H1 (cell line): ENCODE results near the gene JMJD7. TPM values are rescaled to one million over a fixed set of nuclear protein-coding genes. Genes with fewer than 3 reads are reported as not detected.

ENCODE experiments used
- CTCF ChIA-PET: fragments of 300-600 bp; sonication (Branson Sonifier 250); formaldehyde crosslinking; loops from one replicate; lab custom pipeline; 2021; ENCODE audit not compliant: partially characterized antibody; lab: Charles Lee
- POLR2A ChIA-PET: fragments of 300-600 bp; sonication (Branson Sonifier 250); formaldehyde crosslinking; loops from one replicate; lab custom pipeline; 2021; ENCODE audit warnings: inconsistent platforms; ENCODE audit not compliant: partially characterized antibody; lab: Charles Lee
- DNase-seq, 2 experiments: peaks; one replicate each; pipeline versions ENCODE4 v3.0.0 to v3.0.0-alpha.2; 2010 to 2022; ENCODE audit warnings: low spot score in 2 of 2, low read depth in 1 of 2, mixed read lengths in 1 of 2
- FAIRE-seq: peaks from 2 replicates; lab custom pipeline; 2011; peaks lifted over from hg19 to GRCh38; lab: Jason Lieb, UNC
- H2AFZ ChIP-seq: 2 replicates; pipeline ENCODE4 v1.8.1; 2012; ENCODE audit warnings: low read length, inconsistent platforms
- H2AK5ac ChIP-seq: 2 replicates; pipeline ENCODE4 v1.6.1; 2013; ENCODE audit warnings: low read depth, low read length
- H2BK120ac ChIP-seq: replicated peaks from 2 replicates; pipeline ENCODE3; 2013; ENCODE audit warnings: low read depth, low read length, inconsistent platforms
- H2BK12ac ChIP-seq: 2 replicates; pipeline ENCODE4 v1.6.1; 2013; ENCODE audit warnings: low read depth, low read length
- H2BK15ac ChIP-seq: 2 replicates; pipeline ENCODE4 v1.6.1; 2013; ENCODE audit warnings: low read length
- H2BK20ac ChIP-seq: 2 replicates; pipeline ENCODE4 v1.6.1; 2013; ENCODE audit warnings: low read length
- H2BK5ac ChIP-seq: 2 replicates; pipeline ENCODE4 v1.6.1; 2013; ENCODE audit warnings: low read depth, low read length
- H3K14ac ChIP-seq: 2 replicates; pipeline ENCODE4 v1.6.1; 2013; ENCODE audit warnings: inconsistent platforms; ENCODE audit not compliant: insufficient read length
- H3K18ac ChIP-seq: 2 replicates; pipeline ENCODE4 v1.6.1; 2013; ENCODE audit warnings: low read length; ENCODE audit errors: extremely low read depth
- H3K23ac ChIP-seq: 2 replicates; pipeline ENCODE4 v1.6.1; 2013; ENCODE audit warnings: inconsistent platforms; ENCODE audit not compliant: insufficient read length
- H3K23me2 ChIP-seq: 2 replicates; pipeline ENCODE4 v1.6.1; 2013; ENCODE audit warnings: low read depth, low read length
- H3K27ac ChIP-seq: 2 replicates; pipeline ENCODE4 v1.6.1; 2011; ENCODE audit warnings: low read depth, low read length, inconsistent platforms
- H3K27me3 ChIP-seq, 4 experiments: replicated peaks in 1 of 4; 1 replicate in 1 of 4; 2 replicates in 3 of 4; pipeline versions ENCODE4 v1.6.1 to v1.8.1; 2011 to 2013; ENCODE audit warnings: low read length in 3 of 4, mild to moderate bottlenecking in 3 of 4, inconsistent platforms in 2 of 4, mixed read lengths in 2 of 4, moderate library complexity in 1 of 4; ENCODE audit not compliant: control insufficient read depth in 3 of 4, insufficient read depth in 3 of 4; ENCODE audit errors: extremely low read depth in 1 of 4
- H3K36me3 ChIP-seq, 4 experiments: 2 replicates each; pipeline versions ENCODE4 v1.6.1 to v1.8.1; 2011 to 2013; ENCODE audit warnings: mild to moderate bottlenecking in 4 of 4, low read length in 3 of 4, moderate library complexity in 2 of 4, control low read depth in 1 of 4, inconsistent platforms in 1 of 4; ENCODE audit not compliant: insufficient read depth in 4 of 4, control insufficient read depth in 2 of 4
- H3K4ac ChIP-seq: replicated peaks from 2 replicates; pipeline ENCODE3; 2013; ENCODE audit warnings: low read length, low read depth, mixed read lengths, inconsistent platforms; ENCODE audit not compliant: insufficient read length
- H3K4me1 ChIP-seq, 4 experiments: replicated peaks in 1 of 4; 1 replicate in 1 of 4; 2 replicates in 3 of 4; pipeline versions ENCODE4 v1.6.1 to v1.8.1; 2011 to 2013; ENCODE audit warnings: low read length in 3 of 4, inconsistent platforms in 2 of 4, mixed read lengths in 1 of 4; ENCODE audit not compliant: insufficient read depth in 4 of 4, control insufficient read depth in 3 of 4
- H3K4me2 ChIP-seq, 2 experiments: 2 replicates each; pipeline versions ENCODE4 v1.6.1 to v1.8.1; 2011 to 2013; ENCODE audit warnings: low read depth in 2 of 2, low read length in 2 of 2, control low read depth in 1 of 2, inconsistent platforms in 1 of 2, mild to moderate bottlenecking in 1 of 2; ENCODE audit not compliant: insufficient read depth in 1 of 2
- H3K4me3 ChIP-seq, 4 experiments: fragments of 200-600, 300-600 bp in 1 of 4; sonication (generic), shearing (Covaris generic), sonication (Bioruptor Twin) in 1 of 4; 2 replicates each; pipeline versions ENCODE4 v1.5.1 to v1.8.1; 2011 to 2016; ENCODE audit warnings: low read length in 4 of 4, low read depth in 3 of 4, control low read depth in 2 of 4, inconsistent platforms in 2 of 4, mild to moderate bottlenecking in 2 of 4, mixed read lengths in 1 of 4, moderate library complexity in 1 of 4; ENCODE audit not compliant: insufficient read depth in 2 of 4; ENCODE audit errors: extremely low read depth in 1 of 4
- H3K56ac ChIP-seq: replicated peaks from 2 replicates; pipeline ENCODE3; 2013; ENCODE audit warnings: low read depth, mild to moderate bottlenecking, mixed read lengths, low read length, inconsistent platforms; ENCODE audit not compliant: insufficient read length
- H3K79me1 ChIP-seq: 2 replicates; pipeline ENCODE4 v1.6.1; 2013; ENCODE audit warnings: low read depth, low read length, control low read depth
- H3K79me2 ChIP-seq, 2 experiments: 2 replicates each; pipeline versions ENCODE4 v1.6.1 to v1.8.1; 2012 to 2013; ENCODE audit warnings: low read length in 2 of 2, mild to moderate bottlenecking in 2 of 2, inconsistent platforms in 1 of 2; ENCODE audit not compliant: insufficient read depth in 2 of 2, control insufficient read depth in 1 of 2
- H3K9ac ChIP-seq, 4 experiments: replicated peaks in 1 of 4; 1 replicate in 1 of 4; 2 replicates in 3 of 4; pipeline versions ENCODE4 v1.6.1 to v1.8.1; 2011 to 2013; ENCODE audit warnings: low read depth in 3 of 4, low read length in 3 of 4, control low read depth in 2 of 4, mild to moderate bottlenecking in 2 of 4, moderate library complexity in 2 of 4, inconsistent platforms in 1 of 4; ENCODE audit errors: extremely low read depth in 1 of 4
- H3K9me3 ChIP-seq, 2 experiments: 2 replicates each; pipeline versions ENCODE4 v1.6.1 to v1.8.1; 2012 to 2013; ENCODE audit warnings: mild to moderate bottlenecking in 2 of 2, moderate library complexity in 2 of 2, control low read depth in 1 of 2, inconsistent platforms in 1 of 2, low read depth in 1 of 2, low read length in 1 of 2, mixed read lengths in 1 of 2; ENCODE audit not compliant: insufficient read depth in 2 of 2
- H4K20me1 ChIP-seq, 2 experiments: replicated peaks in 1 of 2; 2 replicates each; pipeline versions ENCODE3 to v1.8.1; 2011 to 2013; ENCODE audit warnings: inconsistent platforms in 2 of 2, low read length in 2 of 2, mild to moderate bottlenecking in 1 of 2; ENCODE audit not compliant: insufficient read depth in 2 of 2, control insufficient read depth in 1 of 2
- H4K5ac ChIP-seq: 2 replicates; pipeline ENCODE4 v1.6.1; 2013; ENCODE audit warnings: low read length, low read depth, mixed read lengths, inconsistent platforms; ENCODE audit not compliant: insufficient read length
- H4K8ac ChIP-seq: 2 replicates; pipeline ENCODE4 v1.8.0; 2013; ENCODE audit warnings: mild to moderate bottlenecking, moderate library complexity, low read length, inconsistent platforms; ENCODE audit not compliant: insufficient read depth; ENCODE audit errors: extremely low read depth
- H4K91ac ChIP-seq: replicated peaks from 2 replicates; pipeline ENCODE3; 2013; ENCODE audit warnings: low read length, mixed read lengths, inconsistent platforms; ENCODE audit not compliant: insufficient read length
- BCL11A ChIP-seq, 2 experiments: IDR thresholded peaks; one replicate each; pipeline ENCODE4 v1.6.1; 2011; ENCODE audit warnings: low read depth in 2 of 2, low read length in 2 of 2, mild to moderate bottlenecking in 2 of 2
- MAFK ChIP-seq: IDR thresholded peaks from 2 replicates; pipeline ENCODE4 v1.6.1; 2012; ENCODE audit warnings: low read depth, mild to moderate bottlenecking, improper control_type of control experiment, low read length
- NANOG ChIP-seq: IDR thresholded peaks from 2 replicates; pipeline ENCODE4 v1.6.1; 2011; ENCODE audit warnings: low read length, low read depth, mild to moderate bottlenecking, inconsistent platforms; ENCODE audit not compliant: insufficient read depth, poor library complexity, severe bottlenecking
- PHF8 ChIP-seq: fragments of 200-600 bp; sonication (generic); conservative IDR thresholded peaks from 2 replicates; pipeline ENCODE4 v1.7.1; 2012; ENCODE audit warnings: low read depth, mild to moderate bottlenecking, inconsistent platforms, low read length, moderate library complexity
- WGBS, 2 experiments: shearing (Covaris generic) in 1 of 2; methylation state at CpG; one replicate each; pipeline versions ENCODE4 v1.1.6 to v1.1.7; 2013 to 2015; ENCODE audit warnings: low lambda C conversion rate in 2 of 2, mixed read lengths in 2 of 2, inconsistent platforms in 1 of 2, low coverage in 1 of 2, missing lambda C conversion rate in 1 of 2; ENCODE audit not compliant: insufficient replicate concordance in 2 of 2, insufficient coverage in 1 of 2, insufficient read length in 1 of 2; ENCODE audit errors: extremely low coverage in 1 of 2, missing lambda C conversion rate in 1 of 2; 5-methylcytosine and 5-hydroxymethylcytosine counted together
- polyA plus RNA-seq, 7 experiments: library from polyadenylated mRNA; depleted of rRNA in 3 of 7; stranded (reverse) in 5 of 7; unstranded in 2 of 7; fragments of >200 nt in 5 of 7; fragments of 200-250 nt in 2 of 7; gene quantifications; 1 replicate in 5 of 7; 2 replicates in 1 of 7; 4 replicates in 1 of 7; pipeline versions ENCODE4 v1.2.1 to v1.2.3, GENCODE V29; 2011 to 2013; ENCODE audit warnings: missing spikeins in 2 of 7, mixed read lengths in 2 of 7
- total RNA-seq: library from RNA; stranded (reverse); fragmentation: NEBNext Ultra II Directional; extraction: Animal tissue kit (Norgen Biotek cat#: 25700); gene quantifications from 2 replicates; pipeline ENCODE4 v1.2.1, GENCODE V29; 2021
- TF ChIP-seq, protein P1 (sequence below): IDR thresholded peaks from 2 replicates; pipeline ENCODE4 v1.6.1; 2012; ENCODE audit warnings: low read length, inconsistent platforms
- TF ChIP-seq, protein P2 (sequence below): IDR thresholded peaks from 2 replicates; pipeline ENCODE4 v1.6.1; 2011; ENCODE audit warnings: low read depth, mild to moderate bottlenecking, low read length; ENCODE audit not compliant: insufficient read depth

Gene JMJD7
- total and polyA plus RNA-seq, 2 of the 8 experiments (the other 6 are each of a cell fraction or from before 2014, with no cell fraction given), result 15.0 to 20.0 TPM

DNA sequence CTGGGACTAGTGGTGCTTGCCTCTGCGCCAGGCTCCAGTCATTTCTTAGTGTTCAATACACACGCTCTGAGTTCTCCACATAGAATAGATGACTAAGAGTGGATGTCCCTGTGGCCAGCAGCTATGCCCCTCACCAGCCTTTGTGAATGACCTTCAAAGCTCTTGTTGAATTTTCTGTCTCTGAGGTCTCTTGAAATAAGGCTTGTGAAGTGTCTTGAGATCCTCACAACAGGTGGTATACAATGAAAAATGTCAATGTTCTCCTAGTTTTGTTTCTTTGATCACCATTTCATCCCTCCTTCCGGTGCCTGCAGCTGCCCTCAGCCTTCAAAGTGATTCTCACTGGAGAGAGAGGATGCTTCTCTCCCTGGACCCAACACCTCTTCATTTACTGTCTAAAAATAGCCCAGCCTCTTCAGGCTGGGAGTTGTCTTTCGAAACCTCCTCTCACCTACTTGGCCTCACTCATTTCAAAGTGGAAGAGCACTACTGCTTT is 48.2 kb upstream of the JMJD7 start:
- H3K36me3 ChIP-seq, result no peaks in the 10 kb centered on the region
- no peak overlapping the region for H3K4ac ChIP-seq
- no peak overlapping the region for H4K5ac ChIP-seq
- H2BK12ac ChIP-seq, result no peak overlapping the region
- no peak overlapping the region for H3K4me3 ChIP-seq
- no peaks in the 10 kb centered on the region for H4K20me1 ChIP-seq
- H2AFZ ChIP-seq, result no peak overlapping the region
- no peak for DNase-seq
- no peak overlapping the region for H3K23ac ChIP-seq
- no peak for FAIRE-seq
- H3K4me1 ChIP-seq, result peaks cover 2 to 28% (median 10%) of the 10 kb centered on the region in 4 experiments; a peak in 6 of 7 replicates
- H4K8ac ChIP-seq, result no peak overlapping the region
- no peak overlapping the region for H2BK5ac ChIP-seq
- ChIA-PET CTCF (interaction anchor here (0.8 to 1.6 kb wide), 4 partner anchors 20 to 32 kb away, joined by 3 to 5 read pairs (median 4); no protein-coding TSS in a partner anchor), POLR2A (no interaction called here)
- H3K14ac ChIP-seq, result no peak overlapping the region
- H2BK120ac ChIP-seq, result no peak overlapping the region
- peaks cover 0 to 12% of the 10 kb centered on the region in 2 experiments; a peak in 2 of 4 replicates for H3K79me2 ChIP-seq
- whole genome bisulfite sequencing, 2 experiments, result 86% methylated on average over 4 of the region's 4 CpGs; no CpG with 5 or more reads in 1 of the 2 experiments
- H3K9me3 ChIP-seq, result no peaks in the 10 kb centered on the region
- no peak overlapping the region for H4K91ac ChIP-seq
- H3K9ac ChIP-seq, result no peak overlapping the region
- no peak overlapping the region for H2BK15ac ChIP-seq
- TF ChIP-seq, protein P1, sequence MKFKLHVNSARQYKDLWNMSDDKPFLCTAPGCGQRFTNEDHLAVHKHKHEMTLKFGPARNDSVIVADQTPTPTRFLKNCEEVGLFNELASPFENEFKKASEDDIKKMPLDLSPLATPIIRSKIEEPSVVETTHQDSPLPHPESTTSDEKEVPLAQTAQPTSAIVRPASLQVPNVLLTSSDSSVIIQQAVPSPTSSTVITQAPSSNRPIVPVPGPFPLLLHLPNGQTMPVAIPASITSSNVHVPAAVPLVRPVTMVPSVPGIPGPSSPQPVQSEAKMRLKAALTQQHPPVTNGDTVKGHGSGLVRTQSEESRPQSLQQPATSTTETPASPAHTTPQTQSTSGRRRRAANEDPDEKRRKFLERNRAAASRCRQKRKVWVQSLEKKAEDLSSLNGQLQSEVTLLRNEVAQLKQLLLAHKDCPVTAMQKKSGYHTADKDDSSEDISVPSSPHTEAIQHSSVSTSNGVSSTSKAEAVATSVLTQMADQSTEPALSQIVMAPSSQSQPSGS, result no peak
- TF ChIP-seq BCL11A (IDR thresholded peaks at IDR 0.05; ENCODE audit: low read depth in 2 of 2, low read length in 2 of 2), result no peak
- TF ChIP-seq, protein P2, sequence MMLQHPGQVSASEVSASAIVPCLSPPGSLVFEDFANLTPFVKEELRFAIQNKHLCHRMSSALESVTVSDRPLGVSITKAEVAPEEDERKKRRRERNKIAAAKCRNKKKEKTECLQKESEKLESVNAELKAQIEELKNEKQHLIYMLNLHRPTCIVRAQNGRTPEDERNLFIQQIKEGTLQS, result no peak
- no peak for TF ChIP-seq MAFK
- TF ChIP-seq PHF8, result no peak
- no peak for TF ChIP-seq NANOG
- H3K27me3 ChIP-seq, result no peaks in the 10 kb centered on the region
- no peak overlapping the region for H2BK20ac ChIP-seq
- peaks cover 8% of the 10 kb centered on the region for H3K23me2 ChIP-seq
- no peak overlapping the region for H3K18ac ChIP-seq
- H3K56ac ChIP-seq, result no peak overlapping the region
- no peak overlapping the region for H3K4me2 ChIP-seq
- no peaks in the 10 kb centered on the region; the same call in 1 of the 2 replicates for H3K79me1 ChIP-seq
- no peak overlapping the region for H2AK5ac ChIP-seq
- no peak overlapping the region for H3K27ac ChIP-seq
